ENCODE data around the gene TRIM31.

The TRIM31 gene

GRCh38 chr6:30147096-30147495, 34.2 kb upstream of the TRIM31 start:
- TF ChIP-seq CREB1 (IDR thresholded peaks at IDR 0.05; ENCODE audit: low read depth): no peak
- no peak for TF ChIP-seq TEAD4 (IDR thresholded peaks at IDR 0.05)
- TF ChIP-seq MAX (IDR thresholded peaks at IDR 0.05): no peak
- no peak for TF ChIP-seq RAD21 (IDR thresholded peaks at IDR 0.05; ENCODE audit: low read depth)
- no peak for TF ChIP-seq TCF12 (IDR thresholded peaks at IDR 0.05; ENCODE audit: low read depth)
- no peak for TF ChIP-seq EGR1 (IDR thresholded peaks at IDR 0.05)
- TF ChIP-seq REST (IDR thresholded peaks at IDR 0.05; ENCODE audit: low read depth): no peak
- no peak for TF ChIP-seq FOXM1 (IDR thresholded peaks at IDR 0.05; ENCODE audit: borderline replicate concordance, low read depth)
- TF ChIP-seq ZBTB7A (IDR thresholded peaks at IDR 0.05; ENCODE audit: low read depth): no peak
- no peak for TF ChIP-seq USF1 (IDR thresholded peaks at IDR 0.05)
- TF ChIP-seq YY1 (IDR thresholded peaks at IDR 0.05; ENCODE audit: low read depth): no peak
- TF ChIP-seq EP300 (IDR thresholded peaks at IDR 0.05; ENCODE audit: borderline replicate concordance): no peak
- TF ChIP-seq NFIC (IDR thresholded peaks at IDR 0.05): no peak
- TF ChIP-seq CEBPB (IDR thresholded peaks at IDR 0.05): no peak
- TF ChIP-seq TAF1 (IDR thresholded peaks at IDR 0.05; ENCODE audit: low read depth): no peak

GRCh38 chr6:30145818-30146217, 32.9 kb upstream of the TRIM31 start:
- TF ChIP-seq FOXM1 (IDR thresholded peaks at IDR 0.05; ENCODE audit: borderline replicate concordance, low read depth): no peak
- TF ChIP-seq TCF12 (IDR thresholded peaks at IDR 0.05; ENCODE audit: low read depth): no peak
- TF ChIP-seq YY1 (IDR thresholded peaks at IDR 0.05; ENCODE audit: low read depth): no peak
- no peak for TF ChIP-seq ZBTB7A (IDR thresholded peaks at IDR 0.05; ENCODE audit: low read depth)
- TF ChIP-seq CREB1 (IDR thresholded peaks at IDR 0.05; ENCODE audit: low read depth): no peak
- no peak for TF ChIP-seq TEAD4 (IDR thresholded peaks at IDR 0.05)
- no peak for TF ChIP-seq USF1 (IDR thresholded peaks at IDR 0.05)
- TF ChIP-seq RAD21 (IDR thresholded peaks at IDR 0.05; ENCODE audit: low read depth): no peak
- TF ChIP-seq MAX (IDR thresholded peaks at IDR 0.05): no peak
- TF ChIP-seq EP300 (IDR thresholded peaks at IDR 0.05; ENCODE audit: borderline replicate concordance): no peak
- TF ChIP-seq CEBPB (IDR thresholded peaks at IDR 0.05): no peak
- no peak for TF ChIP-seq TAF1 (IDR thresholded peaks at IDR 0.05; ENCODE audit: low read depth)
- no peak for TF ChIP-seq NFIC (IDR thresholded peaks at IDR 0.05)
- TF ChIP-seq EGR1 (IDR thresholded peaks at IDR 0.05): no peak
- TF ChIP-seq REST (IDR thresholded peaks at IDR 0.05; ENCODE audit: low read depth): no peak

GRCh38 chr6:30144811-30145210, 31.9 kb upstream of the TRIM31 start:
- TF ChIP-seq FOXM1 (IDR thresholded peaks at IDR 0.05; ENCODE audit: borderline replicate concordance, low read depth): no peak
- TF ChIP-seq ZBTB7A (IDR thresholded peaks at IDR 0.05; ENCODE audit: low read depth): no peak
- TF ChIP-seq TAF1 (IDR thresholded peaks at IDR 0.05; ENCODE audit: low read depth): no peak
- TF ChIP-seq USF1 (IDR thresholded peaks at IDR 0.05): no peak
- TF ChIP-seq EGR1 (IDR thresholded peaks at IDR 0.05): no peak
- TF ChIP-seq REST (IDR thresholded peaks at IDR 0.05; ENCODE audit: low read depth): no peak
- TF ChIP-seq RAD21 (IDR thresholded peaks at IDR 0.05; ENCODE audit: low read depth): no peak
- no peak for TF ChIP-seq TEAD4 (IDR thresholded peaks at IDR 0.05)
- TF ChIP-seq EP300 (IDR thresholded peaks at IDR 0.05; ENCODE audit: borderline replicate concordance): no peak
- no peak for TF ChIP-seq CEBPB (IDR thresholded peaks at IDR 0.05)

GRCh38 chr6:30143780-30144179, 30.9 kb upstream of the TRIM31 start:
- TF ChIP-seq USF1 (IDR thresholded peaks at IDR 0.05): no peak
- no peak for TF ChIP-seq MAX (IDR thresholded peaks at IDR 0.05)
- no peak for TF ChIP-seq TAF1 (IDR thresholded peaks at IDR 0.05; ENCODE audit: low read depth)
- TF ChIP-seq CREB1 (IDR thresholded peaks at IDR 0.05; ENCODE audit: low read depth): no peak
- TF ChIP-seq ZBTB7A (IDR thresholded peaks at IDR 0.05; ENCODE audit: low read depth): no peak
- no peak for TF ChIP-seq EP300 (IDR thresholded peaks at IDR 0.05; ENCODE audit: borderline replicate concordance)
- TF ChIP-seq CEBPB (IDR thresholded peaks at IDR 0.05): no peak
- no peak for TF ChIP-seq NFIC (IDR thresholded peaks at IDR 0.05)
- TF ChIP-seq REST (IDR thresholded peaks at IDR 0.05; ENCODE audit: low read depth): no peak
- no peak for TF ChIP-seq EGR1 (IDR thresholded peaks at IDR 0.05)
- no peak for TF ChIP-seq YY1 (IDR thresholded peaks at IDR 0.05; ENCODE audit: low read depth)
- TF ChIP-seq FOXM1 (IDR thresholded peaks at IDR 0.05; ENCODE audit: borderline replicate concordance, low read depth): no peak
- no peak for TF ChIP-seq RAD21 (IDR thresholded peaks at IDR 0.05; ENCODE audit: low read depth)
- no peak for TF ChIP-seq TCF12 (IDR thresholded peaks at IDR 0.05; ENCODE audit: low read depth)
